Stimulated activated naive CD4-positive, alpha-beta T cell treated with Interleukin-2 at 50 U/mL for 16 hours (primary cell): ENCODE measurements around the gene KREMEN2.

Source experiments
- DNase-seq: peaks from one replicate; lab custom pipeline; 2025; lab: John Stamatoyannopoulos, UW

KREMEN2 gene

GRCh38 chr16:2977440-2977839 lies 13.4 kb downstream of the KREMEN2 start:
- no peak for DNase-seq

DNA sequence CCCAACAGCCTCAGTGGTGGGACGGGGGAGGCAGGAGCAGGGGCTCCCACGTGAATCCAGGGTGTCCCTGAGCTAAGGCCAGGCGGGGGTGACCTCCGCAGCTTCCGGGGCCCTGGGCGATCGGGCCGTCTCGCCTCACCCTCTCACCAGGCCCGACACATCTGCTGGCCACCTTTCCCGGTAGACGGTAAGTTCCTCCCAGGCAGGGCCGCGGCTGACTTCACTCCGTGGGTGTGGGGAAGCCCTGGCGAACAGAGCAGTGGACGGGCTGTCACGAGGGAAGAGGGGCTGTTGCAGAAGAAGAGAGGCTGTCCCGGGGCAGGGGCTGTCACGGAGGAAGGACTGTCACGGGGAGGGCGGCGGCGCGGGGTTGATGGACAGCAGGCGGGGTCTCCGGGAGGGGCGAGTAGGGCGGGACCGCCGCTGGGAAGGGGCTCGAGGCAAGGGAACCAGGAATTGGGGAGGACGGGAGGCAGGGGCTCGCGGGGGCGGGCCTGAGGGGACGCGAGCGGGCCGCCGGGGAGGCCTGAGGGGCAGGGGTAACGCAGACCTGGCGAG lies 15.7 kb downstream of the KREMEN2 start:
- no peak for DNase-seq

DNA sequence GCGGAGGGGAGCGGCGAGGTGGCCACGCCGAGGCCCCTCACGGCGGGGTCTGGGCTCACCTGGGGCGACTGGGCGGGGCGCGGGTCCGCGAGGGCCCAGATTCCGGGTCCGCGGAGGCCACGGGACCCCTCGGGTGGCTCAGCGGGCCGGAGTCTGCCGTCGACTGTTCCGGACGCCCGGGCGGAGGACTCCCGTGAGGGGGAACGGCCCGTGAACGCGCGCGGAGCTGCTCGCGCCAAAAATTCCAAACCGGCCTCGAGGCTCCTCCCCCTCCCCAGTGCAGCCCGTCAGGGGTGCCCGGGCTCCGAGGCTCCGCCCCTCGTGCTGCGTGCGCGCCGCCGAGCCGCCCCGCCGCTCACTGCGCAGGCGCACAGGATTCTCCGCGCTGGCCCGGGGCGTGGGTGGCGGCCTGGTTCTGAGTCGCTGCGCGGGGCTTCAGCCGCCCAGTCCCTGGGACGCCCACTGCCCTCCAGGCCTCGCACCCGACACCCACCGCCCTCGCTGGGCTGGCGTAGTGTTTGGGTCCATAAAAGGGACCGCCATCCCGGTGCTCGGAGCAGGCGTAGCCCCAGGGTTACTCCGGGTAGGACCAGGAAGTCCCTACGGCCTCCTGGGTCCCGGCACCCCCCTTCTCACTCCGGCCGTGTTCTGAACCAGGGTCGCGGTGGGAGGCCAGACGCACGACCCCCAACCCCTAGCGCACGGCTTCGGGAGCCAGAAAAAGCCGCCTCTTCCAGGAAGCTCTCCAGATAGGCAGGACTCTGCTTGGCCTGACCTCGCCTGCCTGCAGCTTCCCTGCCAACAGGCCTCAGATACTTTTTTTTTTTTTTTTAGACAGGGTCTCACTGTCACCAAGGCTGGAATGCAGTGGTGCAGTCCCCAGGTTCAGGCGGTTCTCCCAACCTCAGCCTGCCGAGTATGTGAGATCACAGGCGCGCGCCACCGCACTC lies 16.4 kb downstream of the KREMEN2 start, which contains the start of gene PKMYT1:
Gene PKMYT1, minus strand, starts transcription at position 220 of the 950 bp plus-strand sequence. CDS start 789 bp downstream, outside the sequence.
- DNase-seq = peak; percentile 91

DNA sequence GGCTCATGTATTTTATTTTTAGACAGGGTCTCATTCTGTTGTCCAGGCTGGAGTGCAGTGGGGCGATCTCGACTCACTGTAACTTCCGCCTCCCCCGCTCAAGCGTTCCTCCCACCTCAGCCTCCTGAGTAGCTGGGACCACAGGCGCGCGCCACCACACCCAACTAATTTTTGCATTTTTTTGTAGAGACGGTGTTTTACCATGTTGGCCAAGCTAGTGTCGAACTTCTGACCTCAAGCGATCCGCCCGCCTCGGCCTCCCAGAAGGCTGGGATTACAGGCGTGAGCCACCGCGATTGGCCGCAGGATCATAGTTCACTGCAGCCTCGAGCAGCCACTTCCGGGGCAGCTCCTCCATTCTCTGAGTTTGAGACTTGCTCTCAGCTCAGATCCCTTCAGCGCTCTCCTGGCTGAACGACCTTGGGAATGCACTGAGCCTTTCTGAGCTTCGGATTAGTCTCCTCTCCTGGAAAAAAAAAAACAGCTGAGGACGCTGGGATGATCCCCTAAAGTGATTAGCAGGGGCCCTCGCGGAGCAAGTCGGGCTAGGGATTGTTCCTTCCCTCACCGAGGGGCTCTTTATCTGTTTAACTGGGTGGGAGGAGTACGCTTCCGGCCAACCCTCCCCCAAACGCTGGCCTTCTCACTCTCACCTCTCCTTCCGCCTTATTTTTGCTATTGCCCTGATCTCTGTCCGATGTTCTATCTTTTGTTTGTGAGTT lies 17.3 kb downstream of the KREMEN2 start:
- no peak for DNase-seq

DNA sequence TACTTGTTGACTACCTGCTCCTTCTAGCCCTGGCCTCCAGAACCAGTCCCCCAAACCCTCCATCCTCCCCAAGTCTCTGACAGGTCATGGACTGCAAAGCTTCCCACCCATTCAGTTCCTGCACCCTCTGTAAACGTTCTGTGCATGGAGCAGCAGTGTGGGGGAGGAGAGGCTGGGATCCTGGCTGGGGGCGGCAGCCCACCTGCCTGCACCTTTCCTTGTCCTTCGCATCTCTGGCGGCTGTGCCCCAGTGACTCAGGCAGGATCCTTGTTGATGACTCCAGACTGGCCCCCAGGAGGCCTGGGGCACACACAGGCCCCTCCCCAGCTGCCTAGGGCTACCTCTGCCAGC lies 17.8 kb downstream of the KREMEN2 start:
- no peak for DNase-seq

DNA sequence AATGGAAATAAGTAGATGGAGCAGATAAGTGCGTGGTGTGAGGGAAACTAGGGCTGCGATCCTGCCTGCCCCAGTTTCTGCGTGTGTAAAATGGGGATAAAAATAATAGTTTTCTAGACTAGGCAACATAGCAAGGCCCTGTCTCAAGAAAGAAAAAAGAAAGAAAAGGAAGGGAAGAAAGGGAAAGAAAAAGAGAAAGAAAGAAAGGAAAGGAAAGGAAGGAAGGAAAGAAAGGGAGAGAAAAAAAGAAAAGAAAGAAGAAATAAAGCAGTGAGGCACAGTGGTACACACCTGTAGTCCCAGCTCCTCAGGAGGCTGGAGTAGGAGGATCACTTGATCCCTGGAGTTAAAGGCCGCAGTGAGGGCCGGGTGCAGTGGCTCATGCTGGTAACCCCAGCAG lies 18.3 kb downstream of the KREMEN2 start:
- DNase-seq = no peak

- peak; percentile 58 for DNase-seq
These were observed 19.6 kb downstream of the KREMEN2 start for GRCh38 chr16:2983706-2984136.

GRCh38 chr16:2985462-2985861 lies 21.4 kb downstream of the KREMEN2 start:
- no peak for DNase-seq

GRCh38 chr16:2985893-2986355 lies 21.8 kb downstream of the KREMEN2 start:
- DNase-seq = no peak

DNA sequence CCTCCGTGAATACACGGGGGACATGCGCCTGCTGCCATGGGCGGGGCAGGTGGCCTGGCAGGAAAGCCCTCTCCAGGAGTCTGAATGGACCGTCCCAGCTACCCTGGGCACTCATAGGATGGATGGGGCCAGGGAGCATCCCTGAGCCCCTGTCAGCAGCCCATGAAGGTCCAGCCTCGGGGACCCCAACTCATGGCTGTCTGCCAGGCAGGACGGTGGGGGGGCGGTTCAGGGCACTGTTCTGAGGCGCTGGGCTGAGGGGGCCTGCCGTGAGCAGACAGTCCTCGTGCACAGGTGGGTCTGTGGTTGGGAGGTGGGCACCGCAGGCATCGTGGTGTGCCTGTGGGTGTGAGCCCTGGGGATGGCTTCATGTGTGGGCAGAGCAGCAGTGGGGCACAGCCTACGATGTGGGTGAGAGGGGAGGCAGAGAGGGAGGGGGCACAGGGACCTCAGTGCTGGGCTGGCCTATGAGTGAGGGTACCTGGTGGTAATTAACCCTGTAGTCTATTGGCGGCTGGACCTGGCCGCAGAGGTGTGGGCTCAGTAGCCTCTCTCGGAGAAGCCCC lies 22.6 kb downstream of the KREMEN2 start:
- DNase-seq = no peak

GRCh38 chr16:2987286-2987685 lies 23.2 kb downstream of the KREMEN2 start:
- DNase-seq = no peak

GRCh38 chr16:2987833-2988232 lies 23.8 kb downstream of the KREMEN2 start:
- no peak for DNase-seq

DNA sequence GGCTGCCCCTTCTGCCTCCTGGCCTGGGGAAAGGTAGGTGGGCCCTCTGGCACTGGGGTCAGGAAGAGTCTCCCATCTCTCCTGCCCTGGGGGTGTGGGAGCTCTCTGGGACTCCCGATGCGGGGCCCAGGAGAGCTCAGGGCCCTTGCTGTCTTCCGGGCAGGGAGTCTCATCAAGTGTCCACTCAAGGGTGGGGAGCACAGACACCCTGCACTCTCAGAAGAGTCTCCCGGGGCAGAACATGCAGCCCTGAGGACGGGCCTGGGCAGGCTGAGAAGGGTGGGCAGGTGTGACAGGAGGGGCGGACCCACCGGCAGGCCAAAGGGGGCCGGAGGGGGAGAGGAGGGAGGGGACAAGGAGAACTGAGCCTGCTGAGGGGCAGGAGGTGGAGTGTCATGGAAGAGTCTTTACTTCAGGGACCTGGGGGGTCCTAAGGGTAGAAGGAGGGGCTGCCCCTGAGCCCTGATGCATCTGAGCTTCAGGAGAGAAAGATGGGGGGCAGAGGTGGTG lies 24.6 kb downstream of the KREMEN2 start:
- no peak for DNase-seq

DNA sequence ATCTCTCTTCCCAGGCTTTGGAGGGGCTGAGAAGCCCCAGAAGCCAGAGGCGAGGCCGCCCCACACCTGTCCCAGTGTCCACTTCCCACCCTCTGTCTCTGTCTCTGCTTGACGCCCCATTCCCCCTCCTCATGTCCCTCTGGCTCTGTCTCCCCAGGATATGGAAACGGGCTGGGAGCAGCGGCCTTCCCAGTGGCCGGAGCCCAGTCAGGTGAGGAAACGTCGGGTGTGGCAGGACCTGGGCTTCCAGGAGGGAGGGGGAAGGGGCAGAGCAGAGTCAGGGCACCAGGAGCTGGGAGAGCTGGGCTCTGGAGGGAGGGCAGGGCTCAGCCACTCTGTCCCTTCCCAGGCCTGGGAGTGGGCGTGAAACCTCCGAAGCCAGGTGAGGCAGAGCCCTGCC lies 26.8 kb downstream of the KREMEN2 start:
- DNase-seq = no peak

GRCh38 chr16:2991566-2992261 lies 27.6 kb downstream of the KREMEN2 start:
- no peak for DNase-seq

GRCh38 chr16:2992383-2993081 lies 28.5 kb downstream of the KREMEN2 start:
- no peak for DNase-seq

DNA sequence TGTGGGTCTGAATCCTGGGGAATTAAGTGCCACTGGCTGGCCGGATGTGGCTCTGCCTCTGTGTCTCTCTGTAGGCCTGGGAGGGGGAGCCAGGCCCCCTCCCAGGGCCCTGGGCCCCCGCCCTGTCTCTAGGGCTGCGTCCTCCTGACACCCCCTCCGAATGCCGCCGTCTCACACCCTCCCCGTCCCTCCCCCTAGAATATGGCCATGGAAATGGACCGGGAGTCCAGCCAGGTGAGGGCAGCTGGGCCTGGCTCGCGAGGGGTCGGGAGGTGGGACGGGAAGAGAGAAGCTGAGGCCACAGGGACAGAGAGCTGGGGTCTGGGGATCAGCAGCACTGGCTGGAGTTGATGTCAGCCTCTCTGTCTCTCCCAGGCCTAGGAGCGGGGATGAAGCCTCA lies 32.2 kb downstream of the KREMEN2 start:
- no peak for DNase-seq

DNA sequence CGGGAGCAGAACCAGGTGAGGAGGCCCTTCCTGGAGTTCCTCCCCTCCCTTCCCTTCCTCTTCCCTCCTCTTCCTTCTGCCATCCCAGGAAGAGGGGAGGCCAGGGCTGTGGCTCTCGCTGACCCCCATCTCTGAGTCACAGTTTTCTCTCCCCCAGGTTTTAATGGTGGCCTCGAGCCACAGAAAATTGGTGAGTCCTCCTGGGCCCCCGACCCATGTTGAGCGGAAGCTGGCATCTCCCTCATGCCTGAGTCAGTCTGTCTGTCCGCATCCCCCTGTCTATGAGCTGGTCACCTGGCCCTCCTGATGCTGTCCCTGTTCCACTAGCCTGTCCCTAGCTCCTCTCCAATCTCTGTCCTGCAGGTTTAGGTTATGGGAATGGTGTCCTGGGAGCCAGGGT lies 35.9 kb downstream of the KREMEN2 start:
- DNase-seq = no peak

DNA sequence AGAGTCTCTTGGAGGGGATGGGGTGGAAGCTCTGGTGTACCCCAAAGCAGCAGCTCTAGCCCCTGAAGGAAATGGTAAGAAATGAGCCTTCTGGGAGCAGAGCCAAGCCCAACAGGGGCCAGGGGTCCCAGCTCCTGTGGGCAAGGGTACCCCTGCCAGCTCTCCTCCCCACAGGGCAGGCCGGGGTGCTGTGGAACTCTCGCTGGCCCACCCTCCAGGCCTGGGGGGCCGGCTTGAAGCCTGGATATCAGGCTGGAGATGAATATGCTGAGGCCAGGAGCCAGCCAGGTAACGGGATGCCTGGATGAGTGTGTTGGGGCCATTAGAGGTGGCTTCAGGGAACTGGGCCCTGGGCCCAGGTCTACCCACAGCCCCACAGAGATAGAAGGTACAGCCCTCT lies 36.5 kb downstream of the KREMEN2 start:
- DNase-seq = no peak

- no peak for DNase-seq
These were observed 37.2 kb downstream of the KREMEN2 start for GRCh38 chr16:3001316-3001715.
